Measurements from ENCODE around the gene NEGR1. TPM values are rescaled to one million over a fixed set of nuclear protein-coding genes. Genes with fewer than 3 reads are reported as not detected.

The NEGR1 gene
- total RNA-seq, 1 experiment from 2014 or later: 0.05 TPM

GRCh38 chr1:71914626-71915025 lies 367.7 kb downstream of the NEGR1 start (continued):
- TF ChIP-seq YY1 (IDR thresholded peaks at IDR 0.05; ENCODE audit: extremely low read depth, insufficient replicate concordance, low read depth, low read length): no peak
- no peak for TF ChIP-seq CBX3 (IDR thresholded peaks at IDR 0.05; ENCODE audit: low read depth)
- TF ChIP-seq POLR2AphosphoS5 (IDR thresholded peaks at IDR 0.05; ENCODE audit: low read depth, low read length): no peak
- TF ChIP-seq ZBTB33 (IDR thresholded peaks at IDR 0.05; ENCODE audit: extremely low read depth, insufficient replicate concordance, low read length): no peak
- TF ChIP-seq JUND (IDR thresholded peaks at IDR 0.05): no peak

- Histone ChIP-seq H3K27ac (ENCODE audit: low read depth, low read length) (no peak overlapping the region), H3K9ac (ENCODE audit: low read length) (no peak overlapping the region), H3K4me2 (ENCODE audit: low read length) (no peak overlapping the region), H3K79me2 (ENCODE audit: insufficient read depth, low read length) (no peaks in the 10 kb centered on the region), H4K20me1 (ENCODE audit: insufficient read depth) (no peaks in the 10 kb centered on the region), H3K4me3 (replicated peaks in 1 of 2; ENCODE audit: low read depth in 1 of 2, low read length in 2 of 2) (no peak overlapping the region), H3K4me1 (ENCODE audit: control insufficient read depth in 1 of 2, insufficient read depth in 2 of 2, low read length in 2 of 2) (no peaks in the 10 kb centered on the region), H3K27me3 (ENCODE audit: insufficient read depth, low read length) (no peaks in the 10 kb centered on the region), H3K9me2 (ENCODE audit: insufficient read depth) (no peaks in the 10 kb centered on the region), H3K36me3 (ENCODE audit: control insufficient read depth in 1 of 2, insufficient read depth in 2 of 2, low read length in 2 of 2) (no peaks in the 10 kb centered on the region), H2AFZ (ENCODE audit: low read depth, low read length, poor library complexity, severe bottlenecking) (no peak overlapping the region), H3K9me3 (ENCODE audit: control insufficient read depth in 1 of 2, insufficient read depth in 1 of 2, low read depth in 1 of 2, low read length in 2 of 2) (peaks cover 7 to 10% of the 10 kb centered on the region in 2 experiments; a peak in 2 of 4 replicates)
- RAD21 ChIA-PET (ENCODE audit: low non-redundant PET in 1 of 2, low total read pairs in 2 of 2, uncharacterized antibody in 2 of 2, unreplicated experiment in 2 of 2): no interaction called here
- no peak for DNase-seq (ENCODE audit: low read depth, low spot score)
- no TSS peak for BruUV-seq (replicated peaks)
- TF ChIP-seq RAD21 (IDR thresholded peaks at IDR 0.05; ENCODE audit: low read depth) (no peak), EGR1 (IDR thresholded peaks at IDR 0.05; ENCODE audit: low read depth) (no peak), MAX (IDR thresholded peaks at IDR 0.05) (no peak), POLR2A (IDR thresholded peaks at IDR 0.05; ENCODE audit: borderline replicate concordance, extremely low read depth, insufficient read depth, insufficient read length) (no peak), YY1 (IDR thresholded peaks at IDR 0.05; ENCODE audit: extremely low read depth, insufficient replicate concordance, low read depth, low read length) (no peak), ELF1 (IDR thresholded peaks at IDR 0.05; ENCODE audit: borderline replicate concordance, low read depth) (no peak), ZBTB33 (IDR thresholded peaks at IDR 0.05; ENCODE audit: extremely low read depth, insufficient replicate concordance, low read length) (no peak), TCF7L2 (IDR thresholded peaks at IDR 0.05; ENCODE audit: borderline replicate concordance, extremely low read depth, insufficient read depth, insufficient read length) (no peak), FOSL1 (IDR thresholded peaks at IDR 0.05; ENCODE audit: low read depth) (no peak), SP1 (IDR thresholded peaks at IDR 0.05; ENCODE audit: low read depth) (no peak)
- POLR2A ChIA-PET: no interaction called here
- CTCF ChIA-PET: no interaction called here
- ATAC-seq: no peak
- intact Hi-C loops (cut with micrococcal nuclease): no loop called here
Observed at GRCh38 chr1:71908871-71909390, 373.4 kb downstream of the NEGR1 start.
